H1 (cell line): ENCODE measurements around the gene CHRM1. TPM values are rescaled to one million over a fixed set of nuclear protein-coding genes. Genes with fewer than 3 reads are reported as not detected.

ENCODE experiments used
- CTCF ChIA-PET: fragments of 300-600 bp; sonication (Branson Sonifier 250); formaldehyde crosslinking; loops from one replicate; lab custom pipeline; 2021; ENCODE audit not compliant: partially characterized antibody; lab: Charles Lee
- POLR2A ChIA-PET: fragments of 300-600 bp; sonication (Branson Sonifier 250); formaldehyde crosslinking; loops from one replicate; lab custom pipeline; 2021; ENCODE audit warnings: inconsistent platforms; ENCODE audit not compliant: partially characterized antibody; lab: Charles Lee
- DNase-seq, 2 experiments: peaks; one replicate each; pipeline versions ENCODE4 v3.0.0 to v3.0.0-alpha.2; 2010 to 2022; ENCODE audit warnings: low spot score in 2 of 2, low read depth in 1 of 2, mixed read lengths in 1 of 2
- FAIRE-seq: peaks from 2 replicates; lab custom pipeline; 2011; peaks lifted over from hg19 to GRCh38; lab: Jason Lieb, UNC
- H2AFZ ChIP-seq: 2 replicates; pipeline ENCODE4 v1.8.1; 2012; ENCODE audit warnings: low read length, inconsistent platforms
- H2AK5ac ChIP-seq: 2 replicates; pipeline ENCODE4 v1.6.1; 2013; ENCODE audit warnings: low read depth, low read length
- H2BK120ac ChIP-seq: replicated peaks from 2 replicates; pipeline ENCODE3; 2013; ENCODE audit warnings: low read depth, low read length, inconsistent platforms
- H2BK12ac ChIP-seq: 2 replicates; pipeline ENCODE4 v1.6.1; 2013; ENCODE audit warnings: low read depth, low read length
- H2BK15ac ChIP-seq: 2 replicates; pipeline ENCODE4 v1.6.1; 2013; ENCODE audit warnings: low read length
- H2BK20ac ChIP-seq: 2 replicates; pipeline ENCODE4 v1.6.1; 2013; ENCODE audit warnings: low read length
- H2BK5ac ChIP-seq: 2 replicates; pipeline ENCODE4 v1.6.1; 2013; ENCODE audit warnings: low read depth, low read length
- H3K14ac ChIP-seq: 2 replicates; pipeline ENCODE4 v1.6.1; 2013; ENCODE audit warnings: inconsistent platforms; ENCODE audit not compliant: insufficient read length
- H3K18ac ChIP-seq: 2 replicates; pipeline ENCODE4 v1.6.1; 2013; ENCODE audit warnings: low read length; ENCODE audit errors: extremely low read depth
- H3K23ac ChIP-seq: 2 replicates; pipeline ENCODE4 v1.6.1; 2013; ENCODE audit warnings: inconsistent platforms; ENCODE audit not compliant: insufficient read length
- H3K23me2 ChIP-seq: 2 replicates; pipeline ENCODE4 v1.6.1; 2013; ENCODE audit warnings: low read depth, low read length
- H3K27ac ChIP-seq: 2 replicates; pipeline ENCODE4 v1.6.1; 2011; ENCODE audit warnings: low read depth, low read length, inconsistent platforms
- H3K27me3 ChIP-seq, 4 experiments: replicated peaks in 1 of 4; 1 replicate in 1 of 4; 2 replicates in 3 of 4; pipeline versions ENCODE4 v1.6.1 to v1.8.1; 2011 to 2013; ENCODE audit warnings: low read length in 3 of 4, mild to moderate bottlenecking in 3 of 4, inconsistent platforms in 2 of 4, mixed read lengths in 2 of 4, moderate library complexity in 1 of 4; ENCODE audit not compliant: control insufficient read depth in 3 of 4, insufficient read depth in 3 of 4; ENCODE audit errors: extremely low read depth in 1 of 4
- H3K36me3 ChIP-seq, 4 experiments: 2 replicates each; pipeline versions ENCODE4 v1.6.1 to v1.8.1; 2011 to 2013; ENCODE audit warnings: mild to moderate bottlenecking in 4 of 4, low read length in 3 of 4, moderate library complexity in 2 of 4, control low read depth in 1 of 4, inconsistent platforms in 1 of 4; ENCODE audit not compliant: insufficient read depth in 4 of 4, control insufficient read depth in 2 of 4
- H3K4ac ChIP-seq: replicated peaks from 2 replicates; pipeline ENCODE3; 2013; ENCODE audit warnings: low read length, low read depth, mixed read lengths, inconsistent platforms; ENCODE audit not compliant: insufficient read length
- H3K4me1 ChIP-seq, 4 experiments: replicated peaks in 1 of 4; 1 replicate in 1 of 4; 2 replicates in 3 of 4; pipeline versions ENCODE4 v1.6.1 to v1.8.1; 2011 to 2013; ENCODE audit warnings: low read length in 3 of 4, inconsistent platforms in 2 of 4, mixed read lengths in 1 of 4; ENCODE audit not compliant: insufficient read depth in 4 of 4, control insufficient read depth in 3 of 4
- H3K4me2 ChIP-seq, 2 experiments: 2 replicates each; pipeline versions ENCODE4 v1.6.1 to v1.8.1; 2011 to 2013; ENCODE audit warnings: low read depth in 2 of 2, low read length in 2 of 2, control low read depth in 1 of 2, inconsistent platforms in 1 of 2, mild to moderate bottlenecking in 1 of 2; ENCODE audit not compliant: insufficient read depth in 1 of 2
- H3K4me3 ChIP-seq, 4 experiments: fragments of 200-600, 300-600 bp in 1 of 4; sonication (generic), shearing (Covaris generic), sonication (Bioruptor Twin) in 1 of 4; 2 replicates each; pipeline versions ENCODE4 v1.5.1 to v1.8.1; 2011 to 2016; ENCODE audit warnings: low read length in 4 of 4, low read depth in 3 of 4, control low read depth in 2 of 4, inconsistent platforms in 2 of 4, mild to moderate bottlenecking in 2 of 4, mixed read lengths in 1 of 4, moderate library complexity in 1 of 4; ENCODE audit not compliant: insufficient read depth in 2 of 4; ENCODE audit errors: extremely low read depth in 1 of 4
- H3K56ac ChIP-seq: replicated peaks from 2 replicates; pipeline ENCODE3; 2013; ENCODE audit warnings: low read depth, mild to moderate bottlenecking, mixed read lengths, low read length, inconsistent platforms; ENCODE audit not compliant: insufficient read length
- H3K79me1 ChIP-seq: 2 replicates; pipeline ENCODE4 v1.6.1; 2013; ENCODE audit warnings: low read depth, low read length, control low read depth
- H3K79me2 ChIP-seq, 2 experiments: 2 replicates each; pipeline versions ENCODE4 v1.6.1 to v1.8.1; 2012 to 2013; ENCODE audit warnings: low read length in 2 of 2, mild to moderate bottlenecking in 2 of 2, inconsistent platforms in 1 of 2; ENCODE audit not compliant: insufficient read depth in 2 of 2, control insufficient read depth in 1 of 2
- H3K9ac ChIP-seq, 4 experiments: replicated peaks in 1 of 4; 1 replicate in 1 of 4; 2 replicates in 3 of 4; pipeline versions ENCODE4 v1.6.1 to v1.8.1; 2011 to 2013; ENCODE audit warnings: low read depth in 3 of 4, low read length in 3 of 4, control low read depth in 2 of 4, mild to moderate bottlenecking in 2 of 4, moderate library complexity in 2 of 4, inconsistent platforms in 1 of 4; ENCODE audit errors: extremely low read depth in 1 of 4
- H3K9me3 ChIP-seq, 2 experiments: 2 replicates each; pipeline versions ENCODE4 v1.6.1 to v1.8.1; 2012 to 2013; ENCODE audit warnings: mild to moderate bottlenecking in 2 of 2, moderate library complexity in 2 of 2, control low read depth in 1 of 2, inconsistent platforms in 1 of 2, low read depth in 1 of 2, low read length in 1 of 2, mixed read lengths in 1 of 2; ENCODE audit not compliant: insufficient read depth in 2 of 2
- H4K20me1 ChIP-seq, 2 experiments: replicated peaks in 1 of 2; 2 replicates each; pipeline versions ENCODE3 to v1.8.1; 2011 to 2013; ENCODE audit warnings: inconsistent platforms in 2 of 2, low read length in 2 of 2, mild to moderate bottlenecking in 1 of 2; ENCODE audit not compliant: insufficient read depth in 2 of 2, control insufficient read depth in 1 of 2
- H4K5ac ChIP-seq: 2 replicates; pipeline ENCODE4 v1.6.1; 2013; ENCODE audit warnings: low read length, low read depth, mixed read lengths, inconsistent platforms; ENCODE audit not compliant: insufficient read length
- H4K8ac ChIP-seq: 2 replicates; pipeline ENCODE4 v1.8.0; 2013; ENCODE audit warnings: mild to moderate bottlenecking, moderate library complexity, low read length, inconsistent platforms; ENCODE audit not compliant: insufficient read depth; ENCODE audit errors: extremely low read depth
- H4K91ac ChIP-seq: replicated peaks from 2 replicates; pipeline ENCODE3; 2013; ENCODE audit warnings: low read length, mixed read lengths, inconsistent platforms; ENCODE audit not compliant: insufficient read length
- FOSL1 ChIP-seq: IDR thresholded peaks from 2 replicates; pipeline ENCODE4 v1.6.1; 2011; ENCODE audit warnings: mild to moderate bottlenecking, low read depth, low read length, moderate library complexity; ENCODE audit not compliant: insufficient read depth
- HDAC6 ChIP-seq: IDR thresholded peaks from one replicate; pipeline ENCODE4 v1.7.1; 2012; ENCODE audit warnings: low read depth, mild to moderate bottlenecking, inconsistent platforms, low read length, moderate library complexity
- KDM5A ChIP-seq: fragments of 200-600 bp; IDR thresholded peaks from 2 replicates; pipeline ENCODE4 v1.7.1; 2012; ENCODE audit warnings: mild to moderate bottlenecking, low read length, inconsistent platforms, mixed read lengths
- RXRA ChIP-seq: IDR thresholded peaks from 2 replicates; pipeline ENCODE4 v1.6.1; 2011; ENCODE audit warnings: low read depth, mild to moderate bottlenecking, low read length, moderate library complexity; ENCODE audit not compliant: insufficient read depth
- SP4 ChIP-seq: IDR thresholded peaks from 2 replicates; pipeline ENCODE4 v1.6.1; 2012; ENCODE audit warnings: low read length, inconsistent platforms
- TBP ChIP-seq: IDR thresholded peaks from 2 replicates; pipeline ENCODE4 v1.6.1; 2011; ENCODE audit warnings: low read depth, low read length, improper control_type of control experiment
- WGBS, 2 experiments: shearing (Covaris generic) in 1 of 2; methylation state at CpG; one replicate each; pipeline versions ENCODE4 v1.1.6 to v1.1.7; 2013 to 2015; ENCODE audit warnings: low lambda C conversion rate in 2 of 2, mixed read lengths in 2 of 2, inconsistent platforms in 1 of 2, low coverage in 1 of 2, missing lambda C conversion rate in 1 of 2; ENCODE audit not compliant: insufficient replicate concordance in 2 of 2, insufficient coverage in 1 of 2, insufficient read length in 1 of 2; ENCODE audit errors: extremely low coverage in 1 of 2, missing lambda C conversion rate in 1 of 2; 5-methylcytosine and 5-hydroxymethylcytosine counted together
- polyA plus RNA-seq, 7 experiments: library from polyadenylated mRNA; depleted of rRNA in 3 of 7; stranded (reverse) in 5 of 7; unstranded in 2 of 7; fragments of >200 nt in 5 of 7; fragments of 200-250 nt in 2 of 7; gene quantifications; 1 replicate in 5 of 7; 2 replicates in 1 of 7; 4 replicates in 1 of 7; pipeline versions ENCODE4 v1.2.1 to v1.2.3, GENCODE V29; 2011 to 2013; ENCODE audit warnings: missing spikeins in 2 of 7, mixed read lengths in 2 of 7
- total RNA-seq: library from RNA; stranded (reverse); fragmentation: NEBNext Ultra II Directional; extraction: Animal tissue kit (Norgen Biotek cat#: 25700); gene quantifications from 2 replicates; pipeline ENCODE4 v1.2.1, GENCODE V29; 2021
- TF ChIP-seq, protein P1 (sequence below): IDR thresholded peaks from 2 replicates; pipeline ENCODE4 v1.6.1; 2011; ENCODE audit warnings: low read depth, mild to moderate bottlenecking, low read length; ENCODE audit not compliant: insufficient read depth

The CHRM1 gene
- total and polyA plus RNA-seq, 2 of the 8 experiments (the other 6 are each of a cell fraction or from before 2014, with no cell fraction given), result 0.08 TPM; not detected in 1

DNA sequence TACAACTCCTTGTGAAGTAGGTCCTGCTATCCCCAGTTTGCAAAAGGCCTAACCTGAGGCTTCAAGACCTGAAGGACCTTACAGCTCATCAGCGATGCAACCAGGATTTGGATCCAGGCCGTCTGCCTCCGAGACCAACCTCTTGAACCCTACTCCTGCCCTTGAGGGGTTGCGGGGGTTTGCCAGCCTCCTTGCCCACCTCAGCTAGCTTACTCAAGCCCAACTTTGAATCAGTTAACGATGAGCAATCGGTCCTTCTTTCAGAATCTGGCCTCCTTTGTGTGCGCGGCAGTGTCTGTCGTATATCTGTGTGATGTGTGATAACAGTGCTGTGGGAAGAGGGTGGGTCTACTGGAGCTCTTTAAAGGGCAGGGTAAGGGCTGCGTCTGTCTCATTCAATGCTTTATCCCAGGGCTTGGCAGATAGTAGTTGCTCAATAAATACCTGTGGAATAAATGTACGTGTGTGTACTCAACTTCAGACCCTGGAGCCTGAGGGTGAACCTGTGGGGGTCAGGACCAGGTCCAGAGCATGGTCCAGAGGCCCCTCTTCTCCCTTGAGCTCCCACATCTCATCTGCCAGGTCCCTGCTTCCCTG is 3.2 kb downstream of the CHRM1 start:
- Histone ChIP-seq H2AFZ (no peak overlapping the region), H2BK12ac (no peak overlapping the region), H3K4ac (no peak overlapping the region), H3K14ac (no peak overlapping the region), H3K23me2 (no peaks in the 10 kb centered on the region; the same call in 1 of the 2 replicates), H3K56ac (no peak overlapping the region), H3K18ac (no peak overlapping the region), H3K23ac (no peak overlapping the region), H2AK5ac (no peak overlapping the region), H3K27ac (no peak overlapping the region), H4K5ac (no peak overlapping the region), H3K4me2 (no peak overlapping the region), H2BK5ac (no peak overlapping the region), H3K36me3 (no peaks in the 10 kb centered on the region), H3K9me3 (no peaks in the 10 kb centered on the region), H2BK120ac (no peak overlapping the region), H3K4me3 (no peak overlapping the region), H3K27me3 (peaks cover 0 to 5% (median 2%) of the 10 kb centered on the region in 4 experiments; a peak in 6 of 7 replicates), H3K4me1 (peaks cover 0 to 14% (median 7%) of the 10 kb centered on the region in 4 experiments; a peak in 5 of 7 replicates), H3K79me2 (no peaks in the 10 kb centered on the region), H4K91ac (no peak overlapping the region), H3K79me1 (no peaks in the 10 kb centered on the region), H2BK20ac (no peak overlapping the region), H2BK15ac (no peak overlapping the region), H4K8ac (no peak overlapping the region), H3K9ac (no peak overlapping the region), H4K20me1 (no peaks in the 10 kb centered on the region)
- no peak for DNase-seq
- no peak for FAIRE-seq
- 91% methylated on average over 11 of the region's 11 CpGs; no CpG with 5 or more reads in 1 of the 2 experiments for WGBS, 2 experiments
- TF ChIP-seq, protein P1, sequence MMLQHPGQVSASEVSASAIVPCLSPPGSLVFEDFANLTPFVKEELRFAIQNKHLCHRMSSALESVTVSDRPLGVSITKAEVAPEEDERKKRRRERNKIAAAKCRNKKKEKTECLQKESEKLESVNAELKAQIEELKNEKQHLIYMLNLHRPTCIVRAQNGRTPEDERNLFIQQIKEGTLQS, result no peak
- TF ChIP-seq SP4 (no peak), FOSL1 (no peak), KDM5A (no peak), RXRA (no peak), TBP (no peak), HDAC6 (no peak)
- POLR2A ChIA-PET, result interaction anchor here (1.1 to 57.8 kb wide), 6 partner anchors 9 to 77 kb away, joined by 3 to 1185 read pairs (median 6); partner anchors contain the start of gene SLC3A2
- CTCF ChIA-PET, result interaction anchor here (0.6 to 16.5 kb wide), 9 partner anchors 8 to 295 kb away, joined by 3 to 232 read pairs (median 7); no protein-coding TSS in a partner anchor
